Effector memory CD8-positive, alpha-beta T cell (primary cell): ENCODE data around the gene OR51E2.
A peak's percentile ranks its signal among the peaks of the same experiment; 100 is the strongest.
"Not testable (repeated sequence)": the region's sequence is repeated elsewhere in the genome, so short reads cannot be mapped to it uniquely, and the experiment has no call there.

ENCODE experiments used
- ATAC-seq: fragments of 150-1000 bp; cut with Tn5 transposase; replicated peaks from 2 replicates; pipeline ENCODE4 v1.10.0; 2021; ENCODE audit warnings: mild to moderate bottlenecking, moderate library complexity
- DNase-seq, 3 experiments: peaks; one replicate each; pipeline ENCODE4 v3.0.0; 2021
- H3K27ac Mint-ChIP-seq, 2 donors: one replicate each; pipeline ENCODE4 v1.8.0; 2022; ENCODE audit warnings: mild to moderate bottlenecking in 2 of 2, mixed read lengths in 2 of 2, moderate library complexity in 2 of 2
- H3K27me3 Mint-ChIP-seq, 2 donors: one replicate each; pipeline ENCODE4 v1.8.0; 2022; ENCODE audit warnings: mixed read lengths in 2 of 2
- H3K36me3 Mint-ChIP-seq: one replicate; pipeline ENCODE4 v1.8.0; 2022; ENCODE audit warnings: mild to moderate bottlenecking, moderate library complexity, mixed read lengths; ENCODE audit not compliant: insufficient read depth
- H3K4me1 Mint-ChIP-seq, 2 donors: one replicate each; pipeline ENCODE4 v1.8.0; 2022; ENCODE audit warnings: low read depth in 2 of 2, mixed read lengths in 2 of 2
- H3K4me3 Mint-ChIP-seq, 2 donors: one replicate each; pipeline ENCODE4 v1.8.0; 2022; ENCODE audit warnings: mild to moderate bottlenecking in 2 of 2, mixed read lengths in 2 of 2, moderate library complexity in 2 of 2
- H3K9me3 Mint-ChIP-seq, 2 donors: one replicate each; pipeline ENCODE4 v1.8.0; 2022; ENCODE audit warnings: mixed read lengths in 2 of 2
- total RNA-seq, 9 experiments: gene quantifications; one replicate each; lab custom pipeline; 2026; lab: John Stamatoyannopoulos, UW

Gene OR51E2
- 0 reads per million in 9 experiments for total RNA-seq

- H3K27me3 Mint-ChIP-seq, result peaks cover 0 to 6% of the 10 kb centered on the region in 2 donors
- H3K4me3 Mint-ChIP-seq, result no peak within 1 kb of the TSS
- DNase-seq (no peak), ATAC-seq (no peak)
- peak within 1 kb of the TSS in 1 of 2 donors; percentile 47 for H3K27ac Mint-ChIP-seq
- H3K36me3 Mint-ChIP-seq, result no peaks in the 10 kb centered on the region
- H3K9me3 Mint-ChIP-seq, result no peaks in the 10 kb centered on the region
- H3K4me1 Mint-ChIP-seq, result peaks cover 2 to 13% of the 10 kb centered on the region in 2 donors
Measured at GRCh38 chr11:4697585-4697984, at the start of gene OR51E2. Gene OR51E2 (minus strand): TSS chr11:4697853. CDS start chr11:4682711, 15,142 bp downstream.

GRCh38 chr11:4740735-4741134 lies 43.1 kb upstream of the OR51E2 start:
- Mint-ChIP-seq H3K36me3 (no peaks in the 10 kb centered on the region), H3K4me3 (no peak overlapping the region), H3K27ac (no peak overlapping the region), H3K27me3 (peaks cover 25 to 32% of the 10 kb centered on the region in 2 donors), H3K9me3 (no peaks in the 10 kb centered on the region), H3K4me1 (no peaks in the 10 kb centered on the region)
- DNase-seq, result no peak
- no peak for ATAC-seq

GRCh38 chr11:4727171-4727570 lies 29.5 kb upstream of the OR51E2 start:
- Mint-ChIP-seq H3K9me3 (no peaks in the 10 kb centered on the region), H3K36me3 (no peaks in the 10 kb centered on the region), H3K4me3 (no peak overlapping the region), H3K4me1 (no peaks in the 10 kb centered on the region), H3K27me3 (peaks cover 9 to 11% of the 10 kb centered on the region in 2 donors), H3K27ac (no peak overlapping the region)
- ATAC-seq (no peak), DNase-seq (no peak)

- H3K27ac Mint-ChIP-seq, H3K4me3 Mint-ChIP-seq, H3K36me3 Mint-ChIP-seq, H3K9me3 Mint-ChIP-seq, ATAC-seq, DNase-seq, H3K4me1 Mint-ChIP-seq: not testable (repeated sequence)
- peaks cover 17 to 32% of the 10 kb centered on the region in 2 donors for H3K27me3 Mint-ChIP-seq
Measured at GRCh38 chr11:4722616-4723534, 25.2 kb upstream of the OR51E2 start.

GRCh38 chr11:4714300-4714699 lies 16.6 kb upstream of the OR51E2 start:
- no peak for ATAC-seq
- Mint-ChIP-seq H3K27me3 (peaks cover 45 to 49% of the 10 kb centered on the region in 2 donors), H3K36me3 (no peaks in the 10 kb centered on the region), H3K9me3 (no peaks in the 10 kb centered on the region), H3K27ac (no peak overlapping the region), H3K4me1 (no peaks in the 10 kb centered on the region), H3K4me3 (no peak overlapping the region)
- no peak for DNase-seq

- no peak for ATAC-seq
- Mint-ChIP-seq H3K27me3 (peaks cover 39 to 41% of the 10 kb centered on the region in 2 donors), H3K4me1 (no peaks in the 10 kb centered on the region)
Measured at GRCh38 chr11:4713241-4713640, 15.6 kb upstream of the OR51E2 start.

GRCh38 chr11:4704790-4705334 lies 7.2 kb upstream of the OR51E2 start:
- Mint-ChIP-seq H3K4me3 (no peak overlapping the region), H3K27ac (no peak overlapping the region), H3K27me3 (peaks cover 8 to 12% of the 10 kb centered on the region in 2 donors), H3K4me1 (peaks cover under 1% of the 10 kb centered on the region in 2 donors), H3K36me3 (no peaks in the 10 kb centered on the region), H3K9me3 (no peaks in the 10 kb centered on the region)
- DNase-seq (no peak), ATAC-seq (no peak)

More at GRCh38 chr11:4713241-4713640, 15.6 kb upstream of the OR51E2 start:
- H3K9me3 Mint-ChIP-seq, result no peaks in the 10 kb centered on the region
- H3K36me3 Mint-ChIP-seq, result no peaks in the 10 kb centered on the region
- DNase-seq, result no peak
- no peak overlapping the region for H3K27ac Mint-ChIP-seq
- H3K4me3 Mint-ChIP-seq, result no peak overlapping the region

- no peak within 1 kb of the TSS for H3K4me3 Mint-ChIP-seq
- H3K27ac Mint-ChIP-seq, result no peak within 1 kb of the TSS
- H3K36me3 Mint-ChIP-seq, result no peaks in the 10 kb centered on the region
- peaks cover 2 to 6% of the 10 kb centered on the region in 2 donors for H3K27me3 Mint-ChIP-seq
- no peak for DNase-seq
- H3K9me3 Mint-ChIP-seq, result no peaks in the 10 kb centered on the region
- ATAC-seq, result no peak
- peaks cover 2 to 4% of the 10 kb centered on the region in 2 donors for H3K4me1 Mint-ChIP-seq
Measured at GRCh38 chr11:4704054-4704789, 6.6 kb upstream of the OR51E2 start, which contains the start of gene MMP26. Gene MMP26 (plus strand): TSS chr11:4704784.

- DNase-seq (no peak), ATAC-seq (no peak)
- Mint-ChIP-seq H3K9me3 (no peaks in the 10 kb centered on the region), H3K27me3 (peaks cover 0 to 6% of the 10 kb centered on the region in 2 donors), H3K36me3 (no peaks in the 10 kb centered on the region), H3K4me3 (peak overlapping the region in 1 of 2 donors; percentile 20), H3K27ac (peak overlapping the region in 1 of 2 donors; percentile 7), H3K4me1 (peaks cover 2 to 13% of the 10 kb centered on the region in 2 donors)
Measured at GRCh38 chr11:4700436-4700820, 2.8 kb upstream of the OR51E2 start.

- H3K27me3 Mint-ChIP-seq, result peaks cover 0 to 6% of the 10 kb centered on the region in 2 donors
- no peaks in the 10 kb centered on the region for H3K9me3 Mint-ChIP-seq
- ATAC-seq (peak; percentile 63), DNase-seq (no peak)
- peak overlapping the region in 1 of 2 donors; percentile 20 for H3K4me3 Mint-ChIP-seq
- peaks cover 2 to 13% of the 10 kb centered on the region in 2 donors for H3K4me1 Mint-ChIP-seq
- no peaks in the 10 kb centered on the region for H3K36me3 Mint-ChIP-seq
- H3K27ac Mint-ChIP-seq, result peak overlapping the region in 1 of 2 donors; percentile 7
Measured at GRCh38 chr11:4699697-4700435, 2.2 kb upstream of the OR51E2 start.

- Mint-ChIP-seq H3K9me3 (no peaks in the 10 kb centered on the region), H3K27me3 (peaks cover 10% of the 10 kb centered on the region in 2 donors), H3K27ac (no peak overlapping the region), H3K4me3 (no peak overlapping the region), H3K4me1 (peaks cover 2 to 13% of the 10 kb centered on the region in 2 donors), H3K36me3 (no peaks in the 10 kb centered on the region)
- ATAC-seq (no peak), DNase-seq (no peak)
Measured at GRCh38 chr11:4695442-4695841, 2.2 kb downstream of the OR51E2 start.

GRCh38 chr11:4684631-4685285 lies 12.9 kb downstream of the OR51E2 start:
- no peaks in the 10 kb centered on the region for H3K4me1 Mint-ChIP-seq
- no peak for DNase-seq
- no peaks in the 10 kb centered on the region for H3K9me3 Mint-ChIP-seq
- H3K27me3 Mint-ChIP-seq, result peaks cover 0 to 12% of the 10 kb centered on the region in 2 donors
- no peak overlapping the region for H3K27ac Mint-ChIP-seq
- ATAC-seq, result no peak
- H3K36me3 Mint-ChIP-seq, result no peaks in the 10 kb centered on the region
- H3K4me3 Mint-ChIP-seq, result no peak overlapping the region
